GM23248 (cell line): ENCODE results near the gene ABCC4. TPM values are rescaled to one million over a fixed set of nuclear protein-coding genes. Genes with fewer than 3 reads are reported as not detected.
A peak's percentile ranks its signal among the peaks of the same experiment; 100 is the strongest.

Experiments used
- DNase-seq: peaks from one replicate; pipeline ENCODE4 v3.0.0-alpha.2; 2015
- H2AFZ ChIP-seq: fragments of 200-600 bp; sonication (generic); 2 replicates; pipeline ENCODE4 v1.6.1; 2016; ENCODE audit warnings: antibody characterized with exemption
- H3F3A ChIP-seq: fragments of 200-600 bp; sonication (generic); 2 replicates; pipeline ENCODE4 v1.6.1; 2016; ENCODE audit warnings: mild to moderate bottlenecking, antibody characterized with exemption, mixed run types; ENCODE audit not compliant: insufficient read depth
- H3K27ac ChIP-seq: fragments of 200-600 bp; sonication (generic); 2 replicates; pipeline ENCODE4 v1.5.1; 2016; ENCODE audit warnings: mild to moderate bottlenecking
- H3K27me3 ChIP-seq: fragments of 200-600 bp; sonication (generic); replicated peaks from 2 replicates; pipeline ENCODE4 v1.6.1; 2016; ENCODE audit warnings: mild to moderate bottlenecking; ENCODE audit not compliant: insufficient read depth
- H3K36me3 ChIP-seq: fragments of 200-600 bp; sonication (generic); 2 replicates; pipeline ENCODE4 v1.6.1; 2016; ENCODE audit warnings: low read depth, mild to moderate bottlenecking
- H3K4me1 ChIP-seq: fragments of 200-600 bp; sonication (generic); 2 replicates; pipeline ENCODE4 v1.6.1; 2016; ENCODE audit warnings: mild to moderate bottlenecking; ENCODE audit not compliant: insufficient read depth
- H3K4me2 ChIP-seq: fragments of 200-600 bp; sonication (generic); one replicate; pipeline ENCODE4 v1.6.1; 2016; ENCODE audit warnings: mild to moderate bottlenecking; ENCODE audit not compliant: unreplicated experiment
- H3K4me3 ChIP-seq: fragments of 200-600 bp; sonication (generic); 2 replicates; pipeline ENCODE4 v1.5.1; 2016; ENCODE audit warnings: mild to moderate bottlenecking
- H3K79me2 ChIP-seq: fragments of 200-600 bp; sonication (generic); 2 replicates; pipeline ENCODE4 v1.6.1; 2016; ENCODE audit warnings: mild to moderate bottlenecking; ENCODE audit not compliant: insufficient read depth
- H3K9ac ChIP-seq: fragments of 200-600 bp; sonication (generic); 2 replicates; pipeline ENCODE4 v1.6.1; 2016; ENCODE audit warnings: mild to moderate bottlenecking
- H3K9me2 ChIP-seq: fragments of 200-600 bp; sonication (generic); 2 replicates; pipeline ENCODE4 v1.6.1; 2016; ENCODE audit warnings: mixed run types, mild to moderate bottlenecking, moderate library complexity; ENCODE audit not compliant: insufficient read depth
- H3K9me3 ChIP-seq: fragments of 200-600 bp; sonication (generic); one replicate; pipeline ENCODE4 v1.6.1; 2017; ENCODE audit warnings: low read depth
- H4K20me1 ChIP-seq: fragments of 200-600 bp; sonication (generic); 2 replicates; pipeline ENCODE4 v1.6.0; 2016; ENCODE audit not compliant: insufficient read depth
- EZH2 ChIP-seq: fragments of 200-600 bp; sonication (generic); IDR thresholded peaks from 2 replicates; pipeline ENCODE4 v1.6.1; 2018; ENCODE audit warnings: antibody characterized with exemption, mild to moderate bottlenecking; ENCODE audit not compliant: insufficient read depth, poor library complexity, severe bottlenecking
- EZH2phosphoT487 ChIP-seq: fragments of 200-600 bp; sonication (generic); IDR thresholded peaks from 2 replicates; pipeline ENCODE4 v1.6.1; 2018; ENCODE audit warnings: antibody characterized with exemption, moderate library complexity, mild to moderate bottlenecking, low read depth; ENCODE audit not compliant: insufficient read depth
- WGBS, 2 experiments: methylation state at CpG; one replicate each; pipeline ENCODE4 v1.1.6; 2015 to 2017; ENCODE audit warnings: low lambda C conversion rate in 2 of 2, low coverage in 1 of 2; ENCODE audit errors: missing lambda C conversion rate in 2 of 2; 5-methylcytosine and 5-hydroxymethylcytosine counted together
- in situ Hi-C: fragments of 300-500 bp; cut with MboI; formaldehyde crosslinking; loops from 2 replicates; pipeline ENCODE4 v1.15.0; 2020
- polyA plus RNA-seq: library from polyadenylated mRNA; unstranded; fragments of >200 nt; fragmentation: Nextera tagmentation; extraction: Ambion mirVana; gene quantifications from 2 replicates; pipeline ENCODE4 v1.2.1, GENCODE V29; 2016
- total RNA-seq: library from RNA; depleted of rRNA; stranded (reverse); fragments of >200 nt; shearing (Covaris generic); gene quantifications from 2 replicates; pipeline ENCODE4 v1.2.3, GENCODE V29; 2014; rRNA removed

Gene ABCC4
- total RNA-seq (7.6 and 11.2 TPM in 2 replicates), polyA plus RNA-seq (3.9 and 4.5 TPM in 2 replicates)

GRCh38 chr13:95301183-95301967, at the start of gene ABCC4:
TSS of gene ABCC4 (minus strand) at chr13:95301451. CDS start at chr13:95301314, 137 bp downstream.
- H3K4me1 ChIP-seq: no peaks in the 10 kb centered on the region
- H3K27me3 ChIP-seq: no peaks in the 10 kb centered on the region
- TF ChIP-seq EZH2 (no peak), EZH2phosphoT487 (no peak)
- peak within 1 kb of the TSS; percentile 52 for H3K27ac ChIP-seq
- peak within 1 kb of the TSS; percentile 89 for H3K4me3 ChIP-seq
- no peaks in the 10 kb centered on the region for H3K9me3 ChIP-seq
- peaks cover 5% of the 10 kb centered on the region; the same call in 1 of the 2 replicates for H3F3A ChIP-seq
- peak within 1 kb of the TSS; percentile 84 for H3K9ac ChIP-seq
- no peaks in the 10 kb centered on the region for H4K20me1 ChIP-seq
- H3K9me2 ChIP-seq: no peaks in the 10 kb centered on the region
- WGBS, 2 experiments: 1 to 2% methylated on average over 59 to 84 of the region's 98 CpGs
- peak within 1 kb of the TSS; percentile 89 for H2AFZ ChIP-seq
- in situ Hi-C loops: no loop called here
- peak within 1 kb of the TSS; percentile 97 for H3K4me2 ChIP-seq
- DNase-seq: peak; percentile 90
- no peaks in the 10 kb centered on the region; the same call in 1 of the 2 replicates for H3K79me2 ChIP-seq
- H3K36me3 ChIP-seq: no peaks in the 10 kb centered on the region

- no peak overlapping the region for H3K9ac ChIP-seq
- in situ Hi-C loops: no loop called here
- H4K20me1 ChIP-seq: no peaks in the 10 kb centered on the region
These were observed 48.0 kb upstream of the ABCC4 start for GRCh38 chr13:95349267-95349666.

GRCh38 chr13:95343944-95344343, 42.7 kb upstream of the ABCC4 start:
- no peak for DNase-seq
- H3K4me1 ChIP-seq: no peaks in the 10 kb centered on the region
- WGBS, 2 experiments: 21 to 29% methylated on average over 3 of the region's 3 CpGs
- no peaks in the 10 kb centered on the region for H3K9me2 ChIP-seq
- no peaks in the 10 kb centered on the region for H3K9me3 ChIP-seq
- no peak overlapping the region for H3K4me3 ChIP-seq
- no peaks in the 10 kb centered on the region for H3K79me2 ChIP-seq
- H3K27me3 ChIP-seq: no peaks in the 10 kb centered on the region
- in situ Hi-C loops: no loop called here
- H3F3A ChIP-seq: no peaks in the 10 kb centered on the region
- H2AFZ ChIP-seq: no peak overlapping the region
- no peak overlapping the region for H3K27ac ChIP-seq
- H3K36me3 ChIP-seq: no peaks in the 10 kb centered on the region
- no peak overlapping the region for H3K9ac ChIP-seq
- TF ChIP-seq EZH2: no peak
- TF ChIP-seq EZH2phosphoT487: no peak
- no peak overlapping the region for H3K4me2 ChIP-seq
- H4K20me1 ChIP-seq: no peaks in the 10 kb centered on the region

More at GRCh38 chr13:95349267-95349666, 48.0 kb upstream of the ABCC4 start:
- H3K9me3 ChIP-seq: no peaks in the 10 kb centered on the region
- H3K4me2 ChIP-seq: no peak overlapping the region
- TF ChIP-seq EZH2 (no peak), EZH2phosphoT487 (no peak)
- no peaks in the 10 kb centered on the region for H3K9me2 ChIP-seq
- 32 to 43% methylated on average over 4 of the region's 4 CpGs for WGBS, 2 experiments
- peak; percentile 12 for DNase-seq
- H3K79me2 ChIP-seq: no peaks in the 10 kb centered on the region
- no peaks in the 10 kb centered on the region for H3K27me3 ChIP-seq
- no peaks in the 10 kb centered on the region for H3K4me1 ChIP-seq
- H3K27ac ChIP-seq: no peak overlapping the region
- no peaks in the 10 kb centered on the region for H3F3A ChIP-seq
- no peak overlapping the region for H3K4me3 ChIP-seq
- H2AFZ ChIP-seq: no peak overlapping the region
- H3K36me3 ChIP-seq: no peaks in the 10 kb centered on the region

- no peak overlapping the region for H3K4me2 ChIP-seq
- DNase-seq: no peak
- no peaks in the 10 kb centered on the region for H3K9me2 ChIP-seq
- H3K79me2 ChIP-seq: no peaks in the 10 kb centered on the region
- no peaks in the 10 kb centered on the region for H3K27me3 ChIP-seq
- no peaks in the 10 kb centered on the region for H3K9me3 ChIP-seq
- H3K36me3 ChIP-seq: no peaks in the 10 kb centered on the region
- H3K27ac ChIP-seq: no peak overlapping the region
- H4K20me1 ChIP-seq: no peaks in the 10 kb centered on the region
- no peak overlapping the region for H3K4me3 ChIP-seq
- H3F3A ChIP-seq: no peaks in the 10 kb centered on the region
- H3K4me1 ChIP-seq: no peaks in the 10 kb centered on the region
- no peak for TF ChIP-seq EZH2phosphoT487
- no peak for TF ChIP-seq EZH2
- no peak overlapping the region for H2AFZ ChIP-seq
- in situ Hi-C loops: no loop called here
- H3K9ac ChIP-seq: no peak overlapping the region
- 63 to 69% methylated on average over 5 of the region's 5 CpGs for WGBS, 2 experiments
These were observed 40.2 kb upstream of the ABCC4 start for GRCh38 chr13:95341441-95341840.
